HEK293 (cell line): Measurements from ENCODE around the gene STOML3.
A peak's percentile ranks its signal among the peaks of the same experiment; 100 is the strongest.

Experiments used
- CTCF ChIA-PET: fragments of 350-600 bp; formaldehyde crosslinking; extraction: SDS; loops from one replicate; lab custom pipeline; 2021; ENCODE audit warnings: antibody characterized with exemption; lab: Yijun Ruan, JAX
- POLR2A ChIA-PET: fragments of 300-600 bp; formaldehyde crosslinking; extraction: SDS; loops from one replicate; lab custom pipeline; 2020; ENCODE audit warnings: antibody characterized with exemption, inconsistent platforms; lab: Yijun Ruan, JAX
- H3K27ac ChIP-seq: fragments of 200-500 bp; sonication (Bioruptor generic); 2 replicates; pipeline ENCODE4 v1.5.1; 2014; ENCODE audit warnings: low read depth, low read length, control low read depth, inconsistent platforms; ENCODE audit errors: extremely low read depth
- H3K36me3 ChIP-seq, 2 experiments: fragments of 200-500 bp in 1 of 2; sonication (Bioruptor generic) in 1 of 2; 1 replicate in 1 of 2; 2 replicates in 1 of 2; pipeline ENCODE4 v1.5.1; 2014 to 2017; ENCODE audit warnings: inconsistent platforms in 2 of 2, low read length in 2 of 2; ENCODE audit not compliant: control insufficient read depth in 2 of 2, insufficient read depth in 1 of 2
- H3K4me1 ChIP-seq: fragments of 200-500 bp; sonication (Bioruptor generic); 2 replicates; pipeline ENCODE4 v1.5.1; 2014; ENCODE audit warnings: mild to moderate bottlenecking, low read length, inconsistent platforms; ENCODE audit not compliant: control insufficient read depth, insufficient read depth
- H3K4me3 ChIP-seq: 2 replicates; pipeline ENCODE4 v1.5.1; 2011; ENCODE audit warnings: low read depth, mild to moderate bottlenecking, control low read depth, low read length, moderate library complexity
- H3K9me3 ChIP-seq: fragments of 200-500 bp; sonication (Bioruptor generic); 2 replicates; pipeline ENCODE4 v1.5.1; 2014; ENCODE audit warnings: low read depth, low read length, inconsistent platforms; ENCODE audit not compliant: control insufficient read depth, insufficient read depth
- EGR2 ChIP-seq: fragments of 450-650 bp; formaldehyde crosslinking; IDR thresholded peaks from 2 replicates; pipeline ENCODE4 v1.5.1; 2016; ENCODE audit warnings: low read depth, missing biosample characterization, missing genetic modification characterization
- KLF16 ChIP-seq: fragments of 450-650 bp; formaldehyde crosslinking; IDR thresholded peaks from 2 replicates; pipeline ENCODE4 v1.5.1; 2017; ENCODE audit warnings: missing biosample characterization, missing genetic modification characterization
- MYNN ChIP-seq: fragments of 450-650 bp; formaldehyde crosslinking; IDR thresholded peaks from 2 replicates; pipeline ENCODE4 v1.5.1; 2016; ENCODE audit warnings: missing biosample characterization, missing genetic modification characterization, borderline replicate concordance
- MZF1 ChIP-seq: fragments of 450-650 bp; formaldehyde crosslinking; IDR thresholded peaks from 2 replicates; pipeline ENCODE4 v1.5.1; 2017; ENCODE audit warnings: missing biosample characterization, missing genetic modification characterization, borderline replicate concordance
- REPIN1 ChIP-seq: fragments of 450-650 bp; formaldehyde crosslinking; IDR thresholded peaks from 2 replicates; pipeline ENCODE4 v1.5.1; 2017; ENCODE audit warnings: missing biosample characterization, missing genetic modification characterization, low read depth
- SP2 ChIP-seq: fragments of 450-650 bp; formaldehyde crosslinking; IDR thresholded peaks from 2 replicates; pipeline ENCODE4 v1.5.1; 2016; ENCODE audit warnings: missing biosample characterization, missing genetic modification characterization
- ZBTB17 ChIP-seq: fragments of 450-650 bp; formaldehyde crosslinking; IDR thresholded peaks from 2 replicates; pipeline ENCODE4 v1.5.1; 2016; ENCODE audit warnings: missing biosample characterization, missing genetic modification characterization
- ZBTB6 ChIP-seq: fragments of 450-650 bp; formaldehyde crosslinking; IDR thresholded peaks from 2 replicates; pipeline ENCODE4 v1.5.1; 2017; ENCODE audit warnings: missing biosample characterization, missing genetic modification characterization
- ZNF24 ChIP-seq: fragments of 450-650 bp; formaldehyde crosslinking; IDR thresholded peaks from 2 replicates; pipeline ENCODE4 v1.5.1; 2016; ENCODE audit warnings: missing biosample characterization, missing genetic modification characterization
- ZNF341 ChIP-seq: fragments of 450-650 bp; formaldehyde crosslinking; IDR thresholded peaks from 2 replicates; pipeline ENCODE4; 2016; ENCODE audit warnings: low read depth, missing biosample characterization, missing genetic modification characterization
- ZNF423 ChIP-seq: fragments of 450-650 bp; formaldehyde crosslinking; IDR thresholded peaks from 2 replicates; pipeline ENCODE4 v1.5.1; 2016; ENCODE audit warnings: missing biosample characterization, missing genetic modification characterization
- ZNF510 ChIP-seq: fragments of 450-650 bp; formaldehyde crosslinking; IDR thresholded peaks from 2 replicates; pipeline ENCODE4 v1.5.1; 2018; ENCODE audit warnings: mild to moderate bottlenecking, missing genetic modification characterization, missing biosample characterization; ENCODE audit not compliant: insufficient replicate concordance
- ZNF513 ChIP-seq: fragments of 450-650 bp; IDR thresholded peaks from 2 replicates; pipeline ENCODE4 v1.5.1; 2018; ENCODE audit warnings: missing biosample characterization, missing genetic modification characterization
- ZNF529 ChIP-seq: fragments of 450-650 bp; formaldehyde crosslinking; IDR thresholded peaks from 2 replicates; pipeline ENCODE4 v1.5.1; 2017; ENCODE audit warnings: missing genetic modification characterization, missing biosample characterization; ENCODE audit not compliant: insufficient replicate concordance
- ZNF555 ChIP-seq: fragments of 450-650 bp; formaldehyde crosslinking; conservative IDR thresholded peaks from 2 replicates; pipeline ENCODE4 v1.5.1; 2017; ENCODE audit warnings: missing biosample characterization, mild to moderate bottlenecking, missing genetic modification characterization, inconsistent platforms
- ZNF558 ChIP-seq: fragments of 450-650 bp; formaldehyde crosslinking; IDR thresholded peaks from 2 replicates; pipeline ENCODE4 v1.5.1; 2016; ENCODE audit warnings: missing biosample characterization, missing genetic modification characterization
- ZNF624 ChIP-seq: fragments of 450-650 bp; formaldehyde crosslinking; IDR thresholded peaks from 2 replicates; pipeline ENCODE4 v1.5.1; 2017; ENCODE audit warnings: missing biosample characterization, missing genetic modification characterization
- ZNF629 ChIP-seq: fragments of 450-650 bp; formaldehyde crosslinking; IDR thresholded peaks from 2 replicates; pipeline ENCODE4 v1.5.1; 2017; ENCODE audit warnings: missing biosample characterization, missing genetic modification characterization
- ZNF658 ChIP-seq: fragments of 450-650 bp; formaldehyde crosslinking; IDR thresholded peaks from 2 replicates; pipeline ENCODE4; 2016; ENCODE audit warnings: missing biosample characterization, missing genetic modification characterization
- ZNF664 ChIP-seq: fragments of 450-650 bp; formaldehyde crosslinking; IDR thresholded peaks from 2 replicates; pipeline ENCODE4 v1.5.1; 2016; ENCODE audit warnings: missing biosample characterization, missing genetic modification characterization
- TF ChIP-seq, protein P1 (sequence below): fragments of 450-650 bp; formaldehyde crosslinking; IDR thresholded peaks from 2 replicates; pipeline ENCODE4 v1.5.1; 2016; ENCODE audit warnings: missing biosample characterization, missing genetic modification characterization, borderline replicate concordance
- TF ChIP-seq, protein P2 (sequence below): fragments of 450-650 bp; formaldehyde crosslinking; IDR thresholded peaks from 2 replicates; pipeline ENCODE4 v1.5.1; 2016; ENCODE audit warnings: missing biosample characterization, missing genetic modification characterization

Gene STOML3

DNA sequence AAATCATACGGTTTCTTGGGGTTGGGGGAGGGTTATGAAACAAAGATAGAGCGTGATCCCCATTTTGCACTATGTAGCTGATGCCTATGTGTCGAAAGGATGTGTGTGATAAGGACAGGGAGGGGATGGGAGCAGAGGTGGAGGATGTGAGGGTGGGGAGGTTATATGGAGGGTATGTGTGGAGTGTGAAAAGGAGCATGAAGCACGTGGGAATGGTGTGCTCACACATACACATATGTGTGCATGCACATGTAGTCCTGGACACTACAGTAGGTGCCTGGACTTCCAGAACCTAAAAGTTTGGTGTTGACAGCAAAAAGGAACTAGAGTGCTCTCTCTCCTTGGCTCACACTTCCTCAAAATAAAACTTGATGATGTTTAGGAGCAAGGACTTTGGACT, 25.4 kb downstream of the STOML3 start:
- Histone ChIP-seq H3K36me3 (no peaks in the 10 kb centered on the region), H3K9me3 (no peaks in the 10 kb centered on the region), H3K4me3 (no peak overlapping the region), H3K4me1 (no peaks in the 10 kb centered on the region), H3K27ac (no peak overlapping the region)
- ChIA-PET CTCF (no interaction called here), POLR2A (no interaction called here)
- TF ChIP-seq ZNF555 (tag by site-specific recombination): no peak
- TF ChIP-seq ZNF558: no peak
- no peak for TF ChIP-seq MZF1 (tag by site-specific recombination)
- TF ChIP-seq ZNF664: no peak
- no peak for TF ChIP-seq SP2 (tag by site-specific recombination)
- no peak for TF ChIP-seq ZNF529 (tag by site-specific recombination)
- TF ChIP-seq, protein P1, sequence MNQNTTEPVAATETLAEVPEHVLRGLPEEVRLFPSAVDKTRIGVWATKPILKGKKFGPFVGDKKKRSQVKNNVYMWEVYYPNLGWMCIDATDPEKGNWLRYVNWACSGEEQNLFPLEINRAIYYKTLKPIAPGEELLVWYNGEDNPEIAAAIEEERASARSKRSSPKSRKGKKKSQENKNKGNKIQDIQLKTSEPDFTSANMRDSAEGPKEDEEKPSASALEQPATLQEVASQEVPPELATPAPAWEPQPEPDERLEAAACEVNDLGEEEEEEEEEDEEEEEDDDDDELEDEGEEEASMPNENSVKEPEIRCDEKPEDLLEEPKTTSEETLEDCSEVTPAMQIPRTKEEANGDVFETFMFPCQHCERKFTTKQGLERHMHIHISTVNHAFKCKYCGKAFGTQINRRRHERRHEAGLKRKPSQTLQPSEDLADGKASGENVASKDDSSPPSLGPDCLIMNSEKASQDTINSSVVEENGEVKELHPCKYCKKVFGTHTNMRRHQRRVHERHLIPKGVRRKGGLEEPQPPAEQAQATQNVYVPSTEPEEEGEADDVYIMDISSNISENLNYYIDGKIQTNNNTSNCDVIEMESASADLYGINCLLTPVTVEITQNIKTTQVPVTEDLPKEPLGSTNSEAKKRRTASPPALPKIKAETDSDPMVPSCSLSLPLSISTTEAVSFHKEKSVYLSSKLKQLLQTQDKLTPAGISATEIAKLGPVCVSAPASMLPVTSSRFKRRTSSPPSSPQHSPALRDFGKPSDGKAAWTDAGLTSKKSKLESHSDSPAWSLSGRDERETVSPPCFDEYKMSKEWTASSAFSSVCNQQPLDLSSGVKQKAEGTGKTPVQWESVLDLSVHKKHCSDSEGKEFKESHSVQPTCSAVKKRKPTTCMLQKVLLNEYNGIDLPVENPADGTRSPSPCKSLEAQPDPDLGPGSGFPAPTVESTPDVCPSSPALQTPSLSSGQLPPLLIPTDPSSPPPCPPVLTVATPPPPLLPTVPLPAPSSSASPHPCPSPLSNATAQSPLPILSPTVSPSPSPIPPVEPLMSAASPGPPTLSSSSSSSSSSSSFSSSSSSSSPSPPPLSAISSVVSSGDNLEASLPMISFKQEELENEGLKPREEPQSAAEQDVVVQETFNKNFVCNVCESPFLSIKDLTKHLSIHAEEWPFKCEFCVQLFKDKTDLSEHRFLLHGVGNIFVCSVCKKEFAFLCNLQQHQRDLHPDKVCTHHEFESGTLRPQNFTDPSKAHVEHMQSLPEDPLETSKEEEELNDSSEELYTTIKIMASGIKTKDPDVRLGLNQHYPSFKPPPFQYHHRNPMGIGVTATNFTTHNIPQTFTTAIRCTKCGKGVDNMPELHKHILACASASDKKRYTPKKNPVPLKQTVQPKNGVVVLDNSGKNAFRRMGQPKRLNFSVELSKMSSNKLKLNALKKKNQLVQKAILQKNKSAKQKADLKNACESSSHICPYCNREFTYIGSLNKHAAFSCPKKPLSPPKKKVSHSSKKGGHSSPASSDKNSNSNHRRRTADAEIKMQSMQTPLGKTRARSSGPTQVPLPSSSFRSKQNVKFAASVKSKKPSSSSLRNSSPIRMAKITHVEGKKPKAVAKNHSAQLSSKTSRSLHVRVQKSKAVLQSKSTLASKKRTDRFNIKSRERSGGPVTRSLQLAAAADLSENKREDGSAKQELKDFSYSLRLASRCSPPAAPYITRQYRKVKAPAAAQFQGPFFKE (tag by site-specific recombination): no peak
- TF ChIP-seq ZNF24 (tag by site-specific recombination): no peak
- TF ChIP-seq ZBTB6: no peak
- no peak for TF ChIP-seq MYNN (tag by site-specific recombination)
- no peak for TF ChIP-seq ZNF513
- no peak for TF ChIP-seq ZBTB17 (tag by site-specific recombination)
- TF ChIP-seq ZNF423: no peak
- TF ChIP-seq EGR2 (tag by site-specific recombination): no peak

- Histone ChIP-seq H3K4me1 (no peaks in the 10 kb centered on the region), H3K27ac (no peak overlapping the region), H3K4me3 (no peak overlapping the region), H3K9me3 (no peaks in the 10 kb centered on the region), H3K36me3 (no peaks in the 10 kb centered on the region)
- no peak for TF ChIP-seq ZNF341
- TF ChIP-seq KLF16 (tag by site-specific recombination): no peak
- TF ChIP-seq REPIN1 (tag by site-specific recombination): no peak
- TF ChIP-seq ZNF629 (tag by site-specific recombination): no peak
- TF ChIP-seq, protein P2, sequence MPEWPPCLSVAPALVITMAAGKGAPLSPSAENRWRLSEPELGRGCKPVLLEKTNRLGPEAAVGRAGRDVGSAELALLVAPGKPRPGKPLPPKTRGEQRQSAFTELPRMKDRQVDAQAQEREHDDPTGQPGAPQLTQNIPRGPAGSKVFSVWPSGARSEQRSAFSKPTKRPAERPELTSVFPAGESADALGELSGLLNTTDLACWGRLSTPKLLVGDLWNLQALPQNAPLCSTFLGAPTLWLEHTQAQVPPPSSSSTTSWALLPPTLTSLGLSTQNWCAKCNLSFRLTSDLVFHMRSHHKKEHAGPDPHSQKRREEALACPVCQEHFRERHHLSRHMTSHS (tag by site-specific recombination): no peak
- TF ChIP-seq ZNF624 (tag by site-specific recombination): no peak
- no peak for TF ChIP-seq ZNF24 (tag by site-specific recombination)
- no peak for TF ChIP-seq ZNF658
- peak; percentile 99 for TF ChIP-seq ZNF510 (tag by site-specific recombination)
- ChIA-PET POLR2A (no interaction called here), CTCF (no interaction called here)
These were observed 30.5 kb downstream of the STOML3 start for GRCh38 chr13:38960175-38960574.
